ENCODE data around the gene SYT1.

- no peak for TF ChIP-seq CTCF (IDR thresholded peaks at IDR 0.05)
- TF ChIP-seq POLR2A (IDR thresholded peaks at IDR 0.05): no peak
Measured at GRCh38 chr12:79288911-79289310, 424.3 kb downstream of the SYT1 start.
